Loucy (cell line): ENCODE results near the gene EML3.

Experiments
- CTCF ChIP-seq: fragments of 200-600 bp; sonication (generic); conservative IDR thresholded peaks from 2 replicates; pipeline ENCODE4 v1.5.1; 2014; ENCODE audit warnings: mild to moderate bottlenecking, antibody characterized with exemption, low read length
- EZH2phosphoT487 ChIP-seq: fragments of 200-600 bp; IDR thresholded peaks from 2 replicates; pipeline ENCODE4 v1.6.1; 2018; ENCODE audit warnings: antibody characterized with exemption, mild to moderate bottlenecking, moderate library complexity, borderline replicate concordance

GRCh38 chr11:62649486-62649885, 36.9 kb upstream of the EML3 start:
- TF ChIP-seq CTCF (no peak), EZH2phosphoT487 (no peak)
